Muscle of leg (tissue), 11 donors: Measurements from ENCODE around the gene UPK3BL1. TPM values are rescaled to one million over a fixed set of nuclear protein-coding genes. Genes with fewer than 3 reads are reported as not detected.
"Not testable (repeated sequence)": the region's sequence is repeated elsewhere in the genome, so short reads cannot be mapped to it uniquely, and the experiment has no call there.

Source experiments
- DNase-seq: peaks from one replicate; pipeline ENCODE4 v3.0.0; 2013
- H3K27ac ChIP-seq: one replicate; pipeline ENCODE4 v1.5.1; 2013; ENCODE audit warnings: mild to moderate bottlenecking, low read length, control low read depth
- H3K27me3 ChIP-seq: one replicate; pipeline ENCODE4 v1.6.1; 2013; ENCODE audit warnings: low read length; ENCODE audit not compliant: control insufficient read depth, insufficient read depth
- H3K36me3 ChIP-seq: one replicate; pipeline ENCODE4 v1.6.1; 2013; ENCODE audit warnings: low read length; ENCODE audit not compliant: control insufficient read depth, insufficient read depth
- H3K4me1 ChIP-seq: one replicate; pipeline ENCODE4 v1.6.1; 2013; ENCODE audit warnings: low read length; ENCODE audit not compliant: control insufficient read depth, insufficient read depth
- H3K4me3 ChIP-seq: one replicate; pipeline ENCODE4 v1.5.1; 2013; ENCODE audit warnings: low read length, control low read depth
- H3K9me3 ChIP-seq: replicated peaks from 2 replicates; pipeline ENCODE4 v1.6.1; 2013; ENCODE audit warnings: low read depth, low read length; ENCODE audit not compliant: control insufficient read depth
- WGBS: methylation state at CpG from one replicate; pipeline ENCODE4 v1.1.5; 2013; ENCODE audit warnings: missing lambda C conversion rate; ENCODE audit not compliant: insufficient coverage; 5-methylcytosine and 5-hydroxymethylcytosine counted together
- polyA plus RNA-seq, 8 donors: library from polyadenylated mRNA; unstranded; fragments of 120-200 nt; gene quantifications; one replicate each; pipeline versions ENCODE4 v1.2.1 to v1.2.3, GENCODE V29; 2013; ENCODE audit warnings: inconsistent platforms in 1 of 8, low replicate concordance in 1 of 8; ENCODE audit not compliant: insufficient read length in 8 of 8, insufficient read depth in 1 of 8
- total RNA-seq: library from RNA; stranded (reverse); fragments of 120-200 nt; gene quantifications from one replicate; pipeline ENCODE4 v1.2.4, GENCODE V29; 2013

The UPK3BL1 gene
- total and polyA plus RNA-seq, 9 donors: 2.2 to 35.0 (median 7.3) TPM

DNA sequence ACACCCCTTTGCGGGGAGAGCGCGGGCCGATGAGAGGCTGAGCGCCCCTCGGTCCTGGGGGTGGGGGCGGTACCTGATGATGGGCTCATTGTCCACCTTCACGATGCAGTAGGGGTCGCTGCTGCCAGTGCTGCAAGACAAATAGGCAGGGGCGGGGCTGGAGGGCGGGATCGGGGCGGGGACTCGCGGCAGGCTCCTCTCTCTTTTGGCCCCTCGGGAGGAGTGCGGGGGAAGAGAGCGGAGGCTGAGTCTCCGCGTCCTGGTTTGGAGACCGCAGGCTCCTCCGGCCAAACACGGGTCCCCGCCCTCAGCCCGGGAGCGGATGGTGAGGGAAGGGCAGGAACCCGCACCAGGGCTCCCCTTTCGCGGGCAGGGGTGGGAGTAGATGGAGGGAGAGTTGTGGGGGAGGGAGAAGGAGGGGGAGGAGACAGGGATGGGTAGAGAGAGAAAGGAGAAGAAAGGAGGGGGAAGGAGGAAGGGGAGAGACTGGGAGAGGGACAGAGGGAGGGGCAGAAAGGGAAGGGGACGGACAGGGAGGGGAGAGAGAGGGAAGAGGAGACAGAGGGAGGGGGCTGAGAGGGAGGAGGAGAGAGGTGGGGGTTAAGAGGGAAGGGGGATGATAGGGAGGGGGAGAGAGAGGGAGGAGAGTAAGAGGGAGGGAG lies 31.4 kb downstream of the UPK3BL1 start:
- not testable (repeated sequence) for H3K4me3 ChIP-seq, H3K4me1 ChIP-seq, H3K36me3 ChIP-seq, H3K27ac ChIP-seq, H3K27me3 ChIP-seq, H3K9me3 ChIP-seq, DNase-seq
- no CpG with 5 or more reads among the region's 30 CpGs for WGBS

DNA sequence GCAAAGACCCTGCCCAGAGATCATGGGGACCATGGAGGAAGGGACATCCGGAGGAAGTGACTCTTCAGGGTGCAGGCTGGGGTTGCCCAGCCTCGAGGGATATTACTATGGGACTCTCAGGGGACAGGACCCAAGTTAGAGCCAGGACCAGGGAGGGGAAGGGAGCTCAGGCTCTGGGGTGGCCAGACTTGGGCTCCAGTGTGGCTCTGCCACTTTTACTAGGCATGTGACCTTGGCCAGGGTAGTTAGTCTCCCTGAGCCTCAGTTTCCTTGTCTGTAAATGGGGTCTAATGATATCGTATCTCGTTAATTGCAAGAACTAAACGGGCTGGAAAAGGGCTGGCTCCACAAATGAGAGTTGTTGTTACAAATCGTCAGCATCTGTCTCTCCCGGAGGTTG lies 32.1 kb downstream of the UPK3BL1 start:
- not testable (repeated sequence) for H3K36me3 ChIP-seq, H3K4me1 ChIP-seq, DNase-seq, H3K9me3 ChIP-seq, H3K27ac ChIP-seq, H3K4me3 ChIP-seq, H3K27me3 ChIP-seq
- no CpG with 5 or more reads among the region's 7 CpGs for WGBS

DNA sequence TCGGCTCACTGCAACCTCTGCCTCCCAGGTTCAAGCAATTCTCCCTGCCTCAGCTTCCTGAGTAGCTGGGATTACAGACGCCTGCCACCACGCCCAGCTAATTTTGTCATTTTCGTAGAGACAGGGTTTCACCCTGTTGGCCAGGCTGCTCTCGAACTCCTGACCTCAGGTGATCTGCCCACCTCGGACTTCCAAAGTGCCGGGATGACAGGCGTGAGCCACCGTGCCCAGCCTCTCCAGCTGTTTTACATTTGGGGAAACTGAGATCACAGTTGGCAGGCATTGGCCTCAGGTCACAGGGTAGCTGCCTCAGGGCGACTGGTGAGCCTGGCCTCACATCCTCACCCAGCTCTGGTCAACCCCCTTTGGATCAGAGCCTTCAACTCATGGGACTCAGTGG lies 32.9 kb downstream of the UPK3BL1 start:
- not testable (repeated sequence) for H3K4me1 ChIP-seq, H3K4me3 ChIP-seq, H3K27me3 ChIP-seq, H3K36me3 ChIP-seq, H3K27ac ChIP-seq, DNase-seq, H3K9me3 ChIP-seq
- no CpG with 5 or more reads among the region's 10 CpGs for WGBS

- not testable (repeated sequence) for H3K36me3 ChIP-seq, H3K9me3 ChIP-seq, DNase-seq, H3K27me3 ChIP-seq, H3K4me1 ChIP-seq, H3K4me3 ChIP-seq, H3K27ac ChIP-seq
- no CpG with 5 or more reads among the region's 5 CpGs for WGBS
These were observed 35.7 kb downstream of the UPK3BL1 start for GRCh38 chr7:102606848-102607247.

GRCh38 chr7:102604431-102605145 lies 38.0 kb downstream of the UPK3BL1 start:
- H3K4me3 ChIP-seq, H3K27me3 ChIP-seq, H3K4me1 ChIP-seq, H3K36me3 ChIP-seq, H3K27ac ChIP-seq, H3K9me3 ChIP-seq, DNase-seq: not testable (repeated sequence)
- no CpG with 5 or more reads among the region's 19 CpGs for WGBS

DNA sequence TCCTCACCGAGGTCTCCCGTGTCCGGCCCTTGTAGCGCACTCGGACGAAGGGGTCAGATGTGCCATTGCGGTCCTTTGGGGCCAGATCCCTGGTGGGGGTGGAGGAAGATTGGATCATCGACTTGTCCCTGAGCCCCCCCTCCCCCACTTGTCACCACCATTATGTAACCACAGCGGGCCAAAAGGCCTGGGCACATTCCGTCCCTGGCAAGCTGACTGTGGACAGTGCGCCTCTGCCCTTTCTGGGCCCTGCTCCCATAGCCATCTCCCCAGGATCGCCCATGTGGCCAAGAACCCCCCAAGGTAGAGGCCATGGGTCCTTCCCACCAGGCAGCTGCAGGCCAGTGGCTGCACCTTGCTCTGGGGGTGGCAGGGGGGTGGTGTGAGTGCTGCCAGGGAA lies 40.3 kb downstream of the UPK3BL1 start:
- WGBS: no CpG with 5 or more reads among the region's 12 CpGs
- not testable (repeated sequence) for H3K27me3 ChIP-seq, H3K4me1 ChIP-seq, H3K36me3 ChIP-seq, DNase-seq, H3K4me3 ChIP-seq, H3K27ac ChIP-seq, H3K9me3 ChIP-seq

GRCh38 chr7:102599699-102600098 lies 42.9 kb downstream of the UPK3BL1 start:
- H3K27me3 ChIP-seq, H3K27ac ChIP-seq, H3K4me1 ChIP-seq, H3K9me3 ChIP-seq, DNase-seq, H3K4me3 ChIP-seq, H3K36me3 ChIP-seq: not testable (repeated sequence)
- no CpG with 5 or more reads among the region's 9 CpGs for WGBS

GRCh38 chr7:102596036-102596435 lies 46.6 kb downstream of the UPK3BL1 start:
- H3K27me3 ChIP-seq, H3K36me3 ChIP-seq, H3K4me3 ChIP-seq, H3K4me1 ChIP-seq, H3K27ac ChIP-seq, DNase-seq, H3K9me3 ChIP-seq: not testable (repeated sequence)
- 67% methylated on average over 1 of the region's 10 CpGs for WGBS

DNA sequence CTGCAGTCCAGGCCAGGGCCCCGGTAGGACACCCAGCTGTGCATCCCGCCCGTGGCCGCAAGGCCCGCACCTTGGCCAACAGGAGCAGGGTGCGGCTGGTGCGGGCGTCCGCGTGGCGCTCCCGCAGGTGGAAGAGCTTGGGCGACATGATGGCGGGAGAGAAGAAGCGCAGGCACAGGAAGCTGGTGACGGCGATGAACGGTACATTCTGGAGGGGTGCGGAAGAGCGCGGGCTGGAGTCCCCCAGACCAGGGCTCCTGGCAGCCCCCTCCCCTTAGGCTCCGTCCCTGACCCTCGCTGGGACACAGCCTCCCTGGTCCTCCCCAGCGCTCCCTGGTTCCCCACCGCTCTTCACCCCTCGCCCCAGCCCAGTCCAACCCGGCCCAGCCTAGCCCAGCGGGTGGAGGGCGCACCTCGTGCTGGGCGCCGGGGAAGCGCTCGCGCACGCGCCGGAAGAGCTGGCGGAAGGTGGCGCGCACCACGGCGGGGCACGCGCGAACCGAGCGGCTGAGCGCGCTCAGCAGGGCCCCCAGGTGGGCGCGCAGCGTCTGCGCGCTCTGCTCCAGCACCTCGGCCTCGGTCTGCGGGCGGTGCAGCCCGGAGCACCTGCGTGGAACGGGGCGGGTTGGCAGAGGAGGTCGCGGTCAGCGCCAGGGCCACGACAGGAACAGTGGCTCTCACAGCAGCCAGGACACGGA lies 48.8 kb downstream of the UPK3BL1 start:
- not testable (repeated sequence) for H3K4me3 ChIP-seq, H3K4me1 ChIP-seq, H3K27me3 ChIP-seq, H3K27ac ChIP-seq, H3K9me3 ChIP-seq, H3K36me3 ChIP-seq, DNase-seq
- no CpG with 5 or more reads among the region's 68 CpGs for WGBS

DNA sequence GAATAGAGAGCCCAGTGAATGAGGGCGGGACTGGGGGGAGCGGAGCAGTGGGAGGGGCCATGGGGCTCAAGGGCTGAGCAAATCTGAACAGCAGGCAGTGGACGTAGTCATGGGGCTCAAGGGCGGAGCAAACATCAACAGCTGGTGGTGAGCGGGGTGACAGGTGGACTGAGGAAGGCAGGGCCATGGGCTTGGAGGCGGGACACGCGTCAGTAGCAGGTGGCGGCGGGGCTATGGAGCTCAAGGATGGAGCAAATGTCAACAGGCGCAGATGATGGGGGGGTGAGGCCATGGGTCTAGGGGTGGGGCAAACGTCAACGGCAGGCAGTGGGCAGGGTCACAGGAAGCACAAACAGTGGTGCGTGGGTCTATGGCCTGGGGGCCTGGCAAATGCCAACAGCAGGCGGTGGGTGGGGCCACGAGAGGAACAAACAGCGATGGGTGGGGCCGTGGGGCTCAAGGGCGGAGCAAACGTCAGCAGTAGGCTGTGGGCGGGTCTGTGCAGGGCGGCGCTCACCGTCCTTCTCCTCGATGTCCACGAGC lies 50.0 kb downstream of the UPK3BL1 start:
- not testable (repeated sequence) for H3K9me3 ChIP-seq, H3K4me3 ChIP-seq, H3K27me3 ChIP-seq, H3K4me1 ChIP-seq, DNase-seq, H3K27ac ChIP-seq, H3K36me3 ChIP-seq
- no CpG with 5 or more reads among the region's 26 CpGs for WGBS
